ENCODE results near the gene CD28.
"Not testable (repeated sequence)": the region's sequence is repeated elsewhere in the genome, so short reads cannot be mapped to it uniquely, and the experiment has no call there.

CD28 gene

GRCh38 chr2:203750346-203751068, 44.1 kb downstream of the CD28 start:
- DNase-seq: no peak

GRCh38 chr2:203751685-203752271, 45.3 kb downstream of the CD28 start:
- DNase-seq: no peak

GRCh38 chr2:203756161-203756560, 49.7 kb downstream of the CD28 start:
- no peak for DNase-seq

GRCh38 chr2:203758841-203759689, 52.6 kb downstream of the CD28 start:
- DNase-seq: no peak

GRCh38 chr2:203759690-203760365, 53.4 kb downstream of the CD28 start:
- no peak for DNase-seq

- DNase-seq: no peak
Measured at GRCh38 chr2:203761121-203761520, 54.7 kb downstream of the CD28 start.

- no peak for DNase-seq
Measured at GRCh38 chr2:203763241-203763937, 57.0 kb downstream of the CD28 start.

- no peak for DNase-seq
Measured at GRCh38 chr2:203763938-203764664, 57.7 kb downstream of the CD28 start.

- DNase-seq: no peak
Measured at GRCh38 chr2:203772456-203773165, 66.2 kb downstream of the CD28 start.

- no peak for DNase-seq
Measured at GRCh38 chr2:203774760-203775159, 68.3 kb downstream of the CD28 start.

GRCh38 chr2:203775684-203776083, 69.2 kb downstream of the CD28 start:
- DNase-seq: no peak

GRCh38 chr2:203777030-203777429, 70.6 kb downstream of the CD28 start:
- no peak for DNase-seq

GRCh38 chr2:203779477-203780073, 73.1 kb downstream of the CD28 start:
- DNase-seq: not testable (repeated sequence)

GRCh38 chr2:203780231-203780630, 73.8 kb downstream of the CD28 start:
- DNase-seq: no peak

- DNase-seq: no peak
Measured at GRCh38 chr2:203781151-203781550, 74.7 kb downstream of the CD28 start.

- no peak for DNase-seq
Measured at GRCh38 chr2:203782262-203782976, 76.0 kb downstream of the CD28 start.

GRCh38 chr2:203783496-203784203, 77.2 kb downstream of the CD28 start:
- no peak for DNase-seq

GRCh38 chr2:203784710-203785270, 78.4 kb downstream of the CD28 start:
- DNase-seq: not testable (repeated sequence)
